Astrocyte (in vitro differentiated cells and primary cell): Measurements from ENCODE around the gene BATF3. TPM values are rescaled to one million over a fixed set of nuclear protein-coding genes. Genes with fewer than 3 reads are reported as not detected.

Source experiments
- DNase-seq: peaks from one replicate; pipeline ENCODE4 v3.0.0-alpha.2; 2010; ENCODE audit warnings: low read depth
- FAIRE-seq: peaks from 2 replicates; lab custom pipeline; 2011; peaks lifted over from hg19 to GRCh38; lab: Jason Lieb, UNC
- H2AFZ ChIP-seq: 2 replicates; pipeline ENCODE4 v1.6.0; 2012; ENCODE audit warnings: low read depth, low read length, inconsistent platforms
- H3K27ac ChIP-seq: 2 replicates; pipeline ENCODE4 v1.5.1; 2011; ENCODE audit warnings: low read depth, low read length, inconsistent platforms
- H3K27me3 ChIP-seq: 2 replicates; pipeline ENCODE4 v1.6.0; 2011; ENCODE audit warnings: low read length, inconsistent platforms; ENCODE audit not compliant: insufficient read depth
- H3K36me3 ChIP-seq: 2 replicates; pipeline ENCODE4 v1.5.1; 2011; ENCODE audit warnings: low read length, inconsistent platforms; ENCODE audit not compliant: insufficient read depth
- H3K4me1 ChIP-seq: 2 replicates; pipeline ENCODE4 v1.5.1; 2011; ENCODE audit warnings: low read length, inconsistent platforms; ENCODE audit not compliant: insufficient read depth
- H3K4me2 ChIP-seq: 2 replicates; pipeline ENCODE4 v1.6.0; 2012; ENCODE audit warnings: low read length, inconsistent platforms
- H3K4me3 ChIP-seq: 2 replicates; pipeline ENCODE4 v1.5.1; 2011; ENCODE audit warnings: low read depth, mild to moderate bottlenecking, low read length, inconsistent platforms; ENCODE audit not compliant: insufficient read depth
- H3K79me2 ChIP-seq: 2 replicates; pipeline ENCODE4 v1.6.0; 2012; ENCODE audit warnings: mild to moderate bottlenecking, low read length, inconsistent platforms; ENCODE audit not compliant: insufficient read depth
- H3K9ac ChIP-seq: 2 replicates; pipeline ENCODE4 v1.6.0; 2012; ENCODE audit warnings: mild to moderate bottlenecking, low read length, inconsistent platforms
- H3K9me3 ChIP-seq: 2 replicates; pipeline ENCODE4 v1.5.1; 2012; ENCODE audit warnings: low read depth, mild to moderate bottlenecking, low read length, inconsistent platforms; ENCODE audit not compliant: insufficient read depth
- H4K20me1 ChIP-seq: 2 replicates; pipeline ENCODE4 v1.6.0; 2012; ENCODE audit warnings: low read length, inconsistent platforms; ENCODE audit not compliant: insufficient read depth
- H3K27ac Mint-ChIP-seq: one replicate; pipeline ENCODE4 v1.8.0; 2021; ENCODE audit warnings: mild to moderate bottlenecking, mixed read lengths; ENCODE audit not compliant: unreplicated experiment
- H3K27me3 Mint-ChIP-seq: one replicate; pipeline ENCODE4 v1.8.0; 2021; ENCODE audit warnings: low read depth, mixed read lengths; ENCODE audit not compliant: unreplicated experiment
- H3K36me3 Mint-ChIP-seq: one replicate; pipeline ENCODE4 v1.8.0; 2021; ENCODE audit warnings: low read depth, mixed read lengths; ENCODE audit not compliant: unreplicated experiment
- H3K4me1 Mint-ChIP-seq: one replicate; pipeline ENCODE4 v1.8.0; 2021; ENCODE audit warnings: low read depth, mixed read lengths; ENCODE audit not compliant: unreplicated experiment
- H3K4me3 Mint-ChIP-seq: one replicate; pipeline ENCODE4 v1.8.0; 2021; ENCODE audit warnings: mild to moderate bottlenecking, moderate library complexity, mixed read lengths; ENCODE audit not compliant: unreplicated experiment
- H3K9me3 Mint-ChIP-seq: one replicate; pipeline ENCODE4 v1.8.0; 2021; ENCODE audit warnings: mild to moderate bottlenecking, mixed read lengths; ENCODE audit not compliant: unreplicated experiment
- EZH2 ChIP-seq: IDR thresholded peaks from 2 replicates; pipeline ENCODE4 v1.6.1; 2012; ENCODE audit warnings: mild to moderate bottlenecking, low read length, inconsistent platforms; ENCODE audit not compliant: insufficient read depth
- total RNA-seq: library from RNA; stranded (reverse); gene quantifications from 2 replicates; pipeline ENCODE4 v1.2.1, GENCODE V29; 2021
- TF ChIP-seq, protein P1 (sequence below): IDR thresholded peaks from 2 replicates; pipeline ENCODE4 v1.5.1; 2011; ENCODE audit warnings: low read depth, mild to moderate bottlenecking, inconsistent platforms, low read length, moderate library complexity; ENCODE audit not compliant: insufficient read depth

BATF3 gene
- total RNA-seq, 1 donor from 2014 or later, result 1.9 TPM

DNA sequence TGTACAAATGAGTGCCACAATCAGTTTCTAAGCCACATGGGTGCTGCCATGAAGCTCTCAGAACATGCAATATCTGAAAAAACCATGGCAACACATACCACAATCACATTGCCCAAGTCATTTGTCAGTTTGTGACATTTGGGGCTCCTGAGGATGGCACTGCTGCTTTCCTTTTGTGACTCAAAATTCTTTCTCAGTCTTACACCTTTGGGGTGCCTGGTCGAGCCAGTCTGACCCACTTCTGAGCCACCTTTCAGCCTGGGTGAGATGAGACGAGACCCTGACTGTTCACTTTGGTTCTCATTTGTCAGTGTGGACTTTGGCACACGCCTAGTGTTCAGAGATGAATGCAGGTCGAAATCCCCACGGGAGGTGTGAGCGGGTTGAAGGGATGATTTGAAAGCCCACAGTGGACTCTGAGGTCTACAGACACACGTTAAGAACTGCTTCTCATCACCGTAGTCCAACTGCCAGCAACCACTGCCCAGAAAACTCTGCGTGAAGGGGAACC lies 8.0 kb downstream of the BATF3 start:
- Mint-ChIP-seq H3K36me3 (peaks cover 5% of the 10 kb centered on the region), H3K4me1 (no peaks in the 10 kb centered on the region), H3K27me3 (peaks cover 33% of the 10 kb centered on the region), H3K9me3 (no peaks in the 10 kb centered on the region), H3K27ac (no peak overlapping the region), H3K4me3 (no peak overlapping the region)
- H3K27me3 ChIP-seq, result peaks cover 3% of the 10 kb centered on the region
- H4K20me1 ChIP-seq, result no peaks in the 10 kb centered on the region
- no peak overlapping the region for H2AFZ ChIP-seq
- H3K36me3 ChIP-seq, result no peaks in the 10 kb centered on the region
- H3K79me2 ChIP-seq, result no peaks in the 10 kb centered on the region
- H3K4me3 ChIP-seq, result no peak overlapping the region
- DNase-seq, result no peak
- H3K4me2 ChIP-seq, result no peak overlapping the region
- no peaks in the 10 kb centered on the region for H3K9me3 ChIP-seq
- H3K4me1 ChIP-seq, result no peaks in the 10 kb centered on the region
- H3K27ac ChIP-seq, result no peak overlapping the region
- TF ChIP-seq EZH2, result no peak
- TF ChIP-seq, protein P1, sequence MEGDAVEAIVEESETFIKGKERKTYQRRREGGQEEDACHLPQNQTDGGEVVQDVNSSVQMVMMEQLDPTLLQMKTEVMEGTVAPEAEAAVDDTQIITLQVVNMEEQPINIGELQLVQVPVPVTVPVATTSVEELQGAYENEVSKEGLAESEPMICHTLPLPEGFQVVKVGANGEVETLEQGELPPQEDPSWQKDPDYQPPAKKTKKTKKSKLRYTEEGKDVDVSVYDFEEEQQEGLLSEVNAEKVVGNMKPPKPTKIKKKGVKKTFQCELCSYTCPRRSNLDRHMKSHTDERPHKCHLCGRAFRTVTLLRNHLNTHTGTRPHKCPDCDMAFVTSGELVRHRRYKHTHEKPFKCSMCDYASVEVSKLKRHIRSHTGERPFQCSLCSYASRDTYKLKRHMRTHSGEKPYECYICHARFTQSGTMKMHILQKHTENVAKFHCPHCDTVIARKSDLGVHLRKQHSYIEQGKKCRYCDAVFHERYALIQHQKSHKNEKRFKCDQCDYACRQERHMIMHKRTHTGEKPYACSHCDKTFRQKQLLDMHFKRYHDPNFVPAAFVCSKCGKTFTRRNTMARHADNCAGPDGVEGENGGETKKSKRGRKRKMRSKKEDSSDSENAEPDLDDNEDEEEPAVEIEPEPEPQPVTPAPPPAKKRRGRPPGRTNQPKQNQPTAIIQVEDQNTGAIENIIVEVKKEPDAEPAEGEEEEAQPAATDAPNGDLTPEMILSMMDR, result no peak
- H3K9ac ChIP-seq, result no peak overlapping the region
- FAIRE-seq, result no peak

DNA sequence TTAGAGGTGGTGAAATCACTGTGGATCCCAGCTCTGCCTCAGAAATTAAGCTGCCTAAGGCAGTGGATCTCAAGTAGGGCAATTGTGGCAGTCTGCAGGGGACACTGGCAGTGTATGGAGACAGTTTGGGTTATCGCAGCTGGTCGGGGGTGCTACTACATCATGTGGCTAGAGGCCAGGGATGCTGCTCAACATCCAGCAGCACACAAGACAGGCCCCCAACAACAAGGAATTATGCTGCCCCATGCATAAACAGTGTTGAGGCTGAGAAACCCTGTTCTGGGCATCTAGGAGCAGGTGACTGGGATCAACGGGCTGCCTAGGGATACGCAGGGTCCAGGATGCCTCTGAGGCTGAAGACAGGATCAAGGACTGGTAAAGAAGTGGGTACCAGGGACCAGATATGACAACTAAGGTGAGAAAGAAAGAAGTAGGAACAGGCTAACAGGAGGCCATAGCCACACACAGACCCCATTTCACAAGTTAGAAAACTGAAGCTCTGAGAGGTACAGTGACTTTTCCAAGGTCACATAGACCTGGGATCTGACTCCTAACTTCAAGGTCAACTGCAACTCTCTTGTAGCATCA lies 8.7 kb downstream of the BATF3 start:
- no peak for FAIRE-seq
- Mint-ChIP-seq H3K27me3 (peaks cover 26% of the 10 kb centered on the region), H3K4me3 (no peak overlapping the region), H3K4me1 (no peaks in the 10 kb centered on the region), H3K27ac (no peak overlapping the region), H3K9me3 (no peaks in the 10 kb centered on the region), H3K36me3 (peaks cover 6% of the 10 kb centered on the region)
- Histone ChIP-seq H3K27ac (no peak overlapping the region), H3K27me3 (peaks cover 3% of the 10 kb centered on the region), H3K4me3 (no peak overlapping the region), H3K79me2 (no peaks in the 10 kb centered on the region), H2AFZ (no peak overlapping the region), H3K9ac (no peak overlapping the region), H3K9me3 (no peaks in the 10 kb centered on the region), H4K20me1 (no peaks in the 10 kb centered on the region), H3K36me3 (no peaks in the 10 kb centered on the region), H3K4me1 (no peaks in the 10 kb centered on the region), H3K4me2 (no peak overlapping the region)
- TF ChIP-seq EZH2, result no peak
- TF ChIP-seq, protein P1, result no peak
- no peak for DNase-seq

DNA sequence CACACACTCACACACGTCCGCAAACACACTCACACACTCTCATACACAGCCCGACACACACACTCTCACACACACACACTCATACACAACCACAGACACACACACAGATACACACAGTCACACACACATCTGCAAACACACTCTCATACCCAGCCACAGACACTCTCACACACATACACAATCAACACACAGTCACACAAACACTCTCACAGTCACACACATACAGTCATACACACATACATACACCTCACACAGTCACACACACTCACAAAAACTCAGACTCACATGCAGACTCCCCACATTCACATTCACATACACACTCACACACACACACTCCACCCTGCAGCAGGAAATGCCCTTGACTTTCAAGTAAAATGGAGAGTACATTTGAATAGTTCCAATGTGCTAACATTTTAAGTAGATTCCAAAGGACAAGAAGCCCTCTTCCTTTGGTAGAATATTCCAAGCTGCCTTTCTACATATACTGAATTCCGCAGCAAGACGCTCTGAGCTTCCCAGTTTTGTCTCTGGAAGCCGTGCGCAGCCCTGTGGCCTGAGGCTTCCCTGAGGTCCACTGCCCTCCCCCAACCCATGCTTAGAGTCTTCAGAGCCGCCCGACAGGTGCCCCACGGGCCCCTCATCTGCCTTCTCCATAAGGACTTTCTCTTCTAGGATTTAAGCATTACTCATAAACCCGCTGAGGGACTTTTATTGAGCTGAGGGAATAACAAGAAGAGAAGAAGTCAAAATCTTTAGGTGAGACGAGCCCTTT lies 9.7 kb downstream of the BATF3 start:
- H3K4me3 Mint-ChIP-seq, result no peak overlapping the region
- Histone ChIP-seq H3K4me1 (no peaks in the 10 kb centered on the region), H2AFZ (no peak overlapping the region), H3K36me3 (no peaks in the 10 kb centered on the region), H3K9ac (no peak overlapping the region), H3K9me3 (no peaks in the 10 kb centered on the region), H3K27ac (no peak overlapping the region), H3K4me3 (no peak overlapping the region), H4K20me1 (no peaks in the 10 kb centered on the region), H3K4me2 (no peak overlapping the region), H3K79me2 (no peaks in the 10 kb centered on the region), H3K27me3 (peaks cover 3% of the 10 kb centered on the region)
- no peaks in the 10 kb centered on the region for H3K9me3 Mint-ChIP-seq
- FAIRE-seq (no peak), DNase-seq (no peak)
- TF ChIP-seq EZH2, result no peak
- TF ChIP-seq, protein P1, result no peak
- peaks cover 6% of the 10 kb centered on the region for H3K36me3 Mint-ChIP-seq
- no peak overlapping the region for H3K27ac Mint-ChIP-seq
- peaks cover 27% of the 10 kb centered on the region for H3K27me3 Mint-ChIP-seq
- no peaks in the 10 kb centered on the region for H3K4me1 Mint-ChIP-seq
